Suprapubic skin (tissue), 3 donors: ENCODE measurements around the gene CEPT1.

Experiments
- CTCF ChIP-seq, 2 donors: fragments of 200-600 bp in 1 of 2; fragments of 450-650 bp in 1 of 2; sonication (generic) in 1 of 2; IDR thresholded peaks; one replicate each; pipeline ENCODE4 v1.5.1; 2016 to 2019; ENCODE audit warnings: antibody characterized with exemption in 2 of 2, mild to moderate bottlenecking in 1 of 2, moderate library complexity in 1 of 2
- POLR2A ChIP-seq, 2 donors: fragments of 450-650 bp; IDR thresholded peaks; one replicate each; pipeline ENCODE4 v1.6.1; 2017; ENCODE audit warnings: antibody characterized with exemption in 2 of 2, mild to moderate bottlenecking in 2 of 2, moderate library complexity in 2 of 2

GRCh38 chr1:111172463-111172862 lies 32.4 kb downstream of the CEPT1 start:
- no peak for TF ChIP-seq CTCF (IDR thresholded peaks at IDR 0.05)
- no peak for TF ChIP-seq POLR2A (IDR thresholded peaks at IDR 0.05)
